ENCODE data around the gene GRID2.

The GRID2 gene

DNA sequence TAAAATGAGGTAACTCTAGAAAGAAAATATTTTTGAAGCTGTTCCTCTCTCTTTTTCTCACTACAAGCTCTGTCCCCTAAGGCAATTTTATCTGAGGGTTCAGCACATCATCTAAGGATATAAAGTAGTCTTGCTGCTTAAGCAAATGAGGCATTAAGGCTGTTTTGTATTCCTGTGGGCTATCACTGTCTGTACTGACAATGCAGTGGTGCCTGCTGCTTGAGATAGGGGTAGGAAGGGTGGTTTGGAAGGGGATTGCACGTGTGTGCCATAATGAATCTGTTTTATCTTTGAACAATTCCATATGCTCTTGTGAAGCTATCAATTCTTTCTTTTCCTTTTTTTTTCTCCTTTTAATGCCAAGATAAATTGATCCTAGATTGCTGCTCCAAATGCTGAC lies 1396.8 kb downstream of the GRID2 start:
- DNase-seq (ENCODE audit: extremely low read depth, low read depth): no peak
- TF ChIP-seq, protein P1, sequence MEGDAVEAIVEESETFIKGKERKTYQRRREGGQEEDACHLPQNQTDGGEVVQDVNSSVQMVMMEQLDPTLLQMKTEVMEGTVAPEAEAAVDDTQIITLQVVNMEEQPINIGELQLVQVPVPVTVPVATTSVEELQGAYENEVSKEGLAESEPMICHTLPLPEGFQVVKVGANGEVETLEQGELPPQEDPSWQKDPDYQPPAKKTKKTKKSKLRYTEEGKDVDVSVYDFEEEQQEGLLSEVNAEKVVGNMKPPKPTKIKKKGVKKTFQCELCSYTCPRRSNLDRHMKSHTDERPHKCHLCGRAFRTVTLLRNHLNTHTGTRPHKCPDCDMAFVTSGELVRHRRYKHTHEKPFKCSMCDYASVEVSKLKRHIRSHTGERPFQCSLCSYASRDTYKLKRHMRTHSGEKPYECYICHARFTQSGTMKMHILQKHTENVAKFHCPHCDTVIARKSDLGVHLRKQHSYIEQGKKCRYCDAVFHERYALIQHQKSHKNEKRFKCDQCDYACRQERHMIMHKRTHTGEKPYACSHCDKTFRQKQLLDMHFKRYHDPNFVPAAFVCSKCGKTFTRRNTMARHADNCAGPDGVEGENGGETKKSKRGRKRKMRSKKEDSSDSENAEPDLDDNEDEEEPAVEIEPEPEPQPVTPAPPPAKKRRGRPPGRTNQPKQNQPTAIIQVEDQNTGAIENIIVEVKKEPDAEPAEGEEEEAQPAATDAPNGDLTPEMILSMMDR (IDR thresholded peaks at IDR 0.05; ENCODE audit: low read depth, low read length, missing control alignments): no peak
- no peak overlapping the region for H3K4me3 ChIP-seq (replicated peaks; ENCODE audit: low read depth, low read length)

DNA sequence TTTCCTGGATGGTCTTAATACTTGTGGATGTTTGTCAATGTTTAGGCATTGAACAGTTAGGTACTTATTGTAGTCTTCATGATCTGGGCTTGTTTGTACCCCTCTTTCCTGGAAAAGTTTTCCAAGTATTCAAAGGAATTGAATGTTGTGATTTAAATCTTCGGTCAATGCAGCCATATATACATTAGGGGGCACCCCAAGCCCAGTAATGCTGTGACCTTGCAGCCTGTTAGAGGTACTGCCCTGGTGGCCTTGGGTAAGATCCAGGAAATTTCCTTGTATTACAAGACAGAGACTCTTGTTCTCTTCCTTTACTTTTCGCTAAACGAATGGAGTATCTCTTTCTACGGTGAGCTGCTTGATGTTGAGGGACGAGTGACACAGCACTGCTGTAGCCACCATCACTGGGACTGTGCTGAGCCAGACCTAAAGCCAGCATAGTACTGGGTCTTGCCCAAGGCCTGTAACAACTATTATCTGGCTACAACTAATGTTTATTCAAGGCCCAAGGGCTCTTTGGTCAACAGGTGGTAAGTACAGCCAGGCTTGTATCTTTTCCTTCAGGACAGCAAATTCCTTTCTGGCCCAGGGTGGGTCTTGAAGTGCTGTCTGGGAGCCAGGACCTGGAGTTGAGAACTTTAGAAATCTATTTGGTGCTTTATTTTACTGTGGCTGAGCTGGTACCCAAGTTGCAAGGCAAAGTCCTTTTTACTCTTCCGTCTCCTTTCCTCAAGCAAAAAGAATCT lies 1406.5 kb downstream of the GRID2 start:
- DNase-seq (ENCODE audit: extremely low read depth, low read depth): no peak
- H3K4me3 ChIP-seq (replicated peaks; ENCODE audit: low read depth, low read length): no peak overlapping the region
- TF ChIP-seq, protein P1 (IDR thresholded peaks at IDR 0.05; ENCODE audit: low read depth, low read length, missing control alignments): no peak

DNA sequence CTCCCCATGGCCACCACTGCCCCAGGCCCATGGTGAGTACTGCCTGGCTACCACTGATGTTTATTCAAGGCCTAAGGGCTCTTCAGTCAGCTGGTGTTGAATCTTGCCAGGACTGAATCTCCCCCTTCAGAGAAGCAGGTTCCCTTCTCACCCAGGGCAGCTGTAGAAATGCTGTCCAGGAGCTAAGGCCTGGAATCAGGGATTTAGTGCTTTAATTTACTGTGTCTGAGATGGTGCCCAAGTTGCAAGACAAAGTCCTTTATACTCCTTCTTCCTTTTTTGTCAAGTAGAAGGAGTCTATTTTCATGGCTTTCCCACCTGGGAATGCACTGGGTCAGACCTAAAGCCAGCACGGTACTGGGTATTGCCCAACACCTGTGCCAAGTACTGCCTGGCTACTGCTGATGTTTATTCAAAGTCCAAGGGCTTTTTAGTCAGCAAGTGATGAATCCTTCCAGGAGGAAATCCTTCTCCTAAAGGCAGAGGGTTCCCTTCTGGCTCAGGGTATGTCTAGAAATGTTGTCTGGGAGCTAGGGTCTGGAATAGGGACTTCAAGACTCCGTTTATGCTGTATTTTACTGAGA lies 1407.2 kb downstream of the GRID2 start:
- no peak for DNase-seq (ENCODE audit: extremely low read depth, low read depth)
- H3K4me3 ChIP-seq (replicated peaks; ENCODE audit: low read depth, low read length): no peak overlapping the region
- TF ChIP-seq, protein P1 (IDR thresholded peaks at IDR 0.05; ENCODE audit: low read depth, low read length, missing control alignments): no peak

DNA sequence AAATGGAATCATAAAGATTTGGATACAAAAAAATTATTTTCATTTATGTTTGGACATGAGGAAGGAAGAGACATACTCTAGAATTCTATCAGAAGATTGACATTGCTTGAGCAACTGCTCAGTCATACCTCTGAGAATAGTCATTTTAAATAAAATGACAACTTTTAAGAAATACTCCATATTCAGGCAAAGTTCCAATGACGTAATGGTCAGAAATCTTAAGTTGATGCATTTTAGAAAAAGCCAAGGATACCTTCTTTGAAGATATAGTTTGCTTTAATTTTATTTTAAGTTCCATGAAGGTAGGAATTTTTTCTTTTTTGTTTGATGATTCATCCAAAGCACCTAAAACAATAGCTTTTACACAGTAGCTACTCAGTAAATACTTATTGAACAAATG lies 1414.5 kb downstream of the GRID2 start:
- DNase-seq (ENCODE audit: extremely low read depth, low read depth): no peak
- H3K4me3 ChIP-seq (replicated peaks; ENCODE audit: low read depth, low read length): no peak overlapping the region
- TF ChIP-seq, protein P1 (IDR thresholded peaks at IDR 0.05; ENCODE audit: low read depth, low read length, missing control alignments): no peak

DNA sequence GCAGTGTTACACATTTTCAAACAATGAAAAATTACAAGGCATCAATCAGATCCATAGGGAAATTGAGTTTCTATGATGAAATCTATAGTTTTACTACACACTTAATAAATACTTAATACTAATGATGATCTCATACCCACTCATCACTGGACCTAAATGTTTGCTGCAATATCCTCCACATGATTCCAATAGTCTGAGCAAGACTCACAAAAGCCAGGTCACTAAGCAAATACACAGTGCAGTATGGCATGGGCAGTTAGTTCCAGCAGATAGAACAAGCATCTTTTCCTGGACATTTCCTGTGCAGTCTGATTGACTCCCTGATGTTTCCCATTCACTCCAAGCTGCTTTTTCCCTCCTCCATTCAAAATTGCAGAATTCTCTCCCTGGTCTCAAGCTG lies 1415.8 kb downstream of the GRID2 start:
- TF ChIP-seq, protein P1 (IDR thresholded peaks at IDR 0.05; ENCODE audit: low read depth, low read length, missing control alignments): no peak
- no peak for DNase-seq (ENCODE audit: extremely low read depth, low read depth)
- no peak overlapping the region for H3K4me3 ChIP-seq (replicated peaks; ENCODE audit: low read depth, low read length)

DNA sequence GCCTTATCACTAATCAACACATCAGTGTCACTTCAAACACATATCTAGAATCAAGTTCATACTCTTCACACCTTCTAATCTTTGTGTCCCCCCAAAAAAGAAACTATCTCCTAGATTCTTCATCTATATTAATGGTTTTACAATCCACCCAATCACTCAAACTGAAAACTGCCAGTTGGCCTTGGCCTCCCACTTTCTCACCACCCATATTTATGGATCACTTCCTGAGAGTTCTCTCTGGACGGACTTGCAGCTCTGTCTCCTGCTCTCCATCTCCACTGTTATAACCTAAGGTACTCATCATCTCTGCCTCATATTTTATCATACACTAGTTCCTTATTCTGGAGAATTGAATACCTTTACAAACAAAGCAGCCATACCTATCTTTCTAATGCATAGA lies 1418.7 kb downstream of the GRID2 start:
- no peak for DNase-seq (ENCODE audit: extremely low read depth, low read depth)
- H3K4me3 ChIP-seq (replicated peaks; ENCODE audit: low read depth, low read length): no peak overlapping the region
- TF ChIP-seq, protein P1 (IDR thresholded peaks at IDR 0.05; ENCODE audit: low read depth, low read length, missing control alignments): no peak
